Activated CD8-positive, alpha-beta memory T cell treated with anti-CD3 and anti-CD28 coated beads for 4 hours (primary cell): ENCODE measurements around the gene MYLK4.
A peak's percentile ranks its signal among the peaks of the same experiment; 100 is the strongest.

ENCODE experiments used
- DNase-seq, 2 donors: peaks; one replicate each; pipeline ENCODE4 v3.0.0-alpha.2; 2020; ENCODE audit warnings: low read depth in 2 of 2

Gene MYLK4

DNA sequence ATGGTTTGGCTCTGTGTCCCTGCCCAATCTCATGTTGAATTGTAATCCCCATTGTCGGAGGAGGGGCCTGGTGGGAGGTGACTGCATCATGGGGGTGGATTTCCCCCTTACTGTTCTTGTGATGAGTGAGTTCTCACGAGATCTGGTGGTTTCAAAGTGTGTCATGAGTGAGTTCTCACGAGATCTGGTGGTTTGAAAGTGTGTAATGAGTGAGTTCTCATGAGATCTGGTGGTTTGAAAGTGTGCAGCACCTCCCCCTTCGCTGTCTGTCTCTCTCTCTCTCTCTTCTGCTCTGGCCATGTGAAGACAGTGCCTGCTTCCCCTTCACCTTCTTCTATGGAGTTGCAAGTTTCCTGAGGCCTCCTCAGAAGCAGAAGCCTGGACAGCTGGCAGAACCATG, 87.6 kb downstream of the MYLK4 start:
- no peak for DNase-seq

DNA sequence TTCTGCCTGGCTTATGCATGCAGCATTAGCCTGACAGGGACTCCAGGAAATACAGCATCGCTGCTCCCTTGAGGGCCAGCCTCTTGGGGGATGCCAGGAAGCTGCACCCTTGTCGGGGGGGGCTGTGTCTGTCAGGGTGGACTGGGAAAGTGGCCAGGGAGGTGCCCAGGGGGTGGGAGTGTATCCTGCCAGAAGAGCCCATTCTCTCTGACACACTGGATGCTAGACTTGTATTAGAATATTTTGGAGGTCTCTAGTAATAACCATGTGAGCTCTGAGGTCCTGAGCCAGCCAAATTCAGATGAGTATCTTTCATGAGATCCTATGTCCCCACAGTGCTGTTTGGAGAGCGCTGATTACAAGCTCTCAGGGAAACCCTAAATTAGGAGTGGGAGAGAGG, 89.1 kb downstream of the MYLK4 start:
- DNase-seq = no peak

DNA sequence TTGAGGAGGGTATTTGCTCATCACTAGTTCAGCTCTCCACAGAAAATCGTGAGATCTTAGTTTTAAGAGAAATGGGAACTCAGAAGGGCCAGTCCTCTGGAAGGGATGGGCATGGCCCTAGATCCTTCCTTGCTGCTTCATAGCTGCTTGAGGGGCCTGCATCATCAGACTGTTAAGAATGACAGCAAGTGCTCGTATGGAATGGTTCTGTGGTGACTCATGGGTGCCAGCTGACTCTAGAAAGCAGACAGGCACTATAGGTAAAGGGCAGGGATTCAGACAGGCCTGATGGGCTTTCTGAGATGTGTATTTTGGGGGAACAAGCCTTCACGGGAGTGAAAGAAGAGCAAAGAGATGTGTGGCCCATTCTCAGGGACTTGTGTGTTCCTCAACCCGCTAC, 90.8 kb downstream of the MYLK4 start:
- DNase-seq = no peak

DNA sequence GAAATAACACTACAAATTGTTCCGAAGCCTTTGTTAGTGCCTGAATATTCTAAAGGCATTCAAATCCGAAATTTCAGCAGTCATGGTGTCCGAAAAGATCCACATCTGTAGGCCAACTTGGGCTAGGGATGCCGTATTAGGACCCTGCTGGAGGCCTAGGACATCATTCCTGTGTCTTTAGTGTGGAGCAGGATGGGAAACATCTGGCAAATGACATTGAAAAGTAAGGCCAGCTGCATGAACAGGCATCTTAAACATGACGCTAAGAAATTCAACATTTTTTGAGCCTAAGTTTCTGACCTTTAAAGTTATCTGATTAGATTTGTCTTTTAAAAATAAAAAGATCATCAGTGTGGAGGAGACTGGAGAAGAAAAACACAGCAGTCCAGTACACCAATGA, 91.3 kb downstream of the MYLK4 start:
- no peak for DNase-seq

DNA sequence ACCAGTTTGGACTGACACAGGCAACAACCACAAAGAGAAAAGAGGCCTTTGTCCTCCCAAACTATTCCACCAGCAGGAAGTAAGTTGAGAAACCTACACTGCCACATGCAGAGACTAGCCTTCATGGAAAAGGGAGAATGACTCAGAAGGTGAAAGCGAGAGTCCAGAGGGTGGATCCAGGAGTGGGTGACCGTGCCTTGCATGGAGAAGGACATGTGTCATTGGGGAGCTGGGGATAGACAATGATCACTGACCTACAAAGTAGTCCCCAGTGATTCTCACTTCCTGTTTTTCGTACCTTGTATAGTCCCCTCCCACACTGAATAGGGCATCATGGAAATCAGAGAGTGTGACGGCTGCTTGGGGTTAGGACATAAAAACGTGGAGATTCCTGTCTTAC, 91.9 kb downstream of the MYLK4 start:
- no peak for DNase-seq

DNA sequence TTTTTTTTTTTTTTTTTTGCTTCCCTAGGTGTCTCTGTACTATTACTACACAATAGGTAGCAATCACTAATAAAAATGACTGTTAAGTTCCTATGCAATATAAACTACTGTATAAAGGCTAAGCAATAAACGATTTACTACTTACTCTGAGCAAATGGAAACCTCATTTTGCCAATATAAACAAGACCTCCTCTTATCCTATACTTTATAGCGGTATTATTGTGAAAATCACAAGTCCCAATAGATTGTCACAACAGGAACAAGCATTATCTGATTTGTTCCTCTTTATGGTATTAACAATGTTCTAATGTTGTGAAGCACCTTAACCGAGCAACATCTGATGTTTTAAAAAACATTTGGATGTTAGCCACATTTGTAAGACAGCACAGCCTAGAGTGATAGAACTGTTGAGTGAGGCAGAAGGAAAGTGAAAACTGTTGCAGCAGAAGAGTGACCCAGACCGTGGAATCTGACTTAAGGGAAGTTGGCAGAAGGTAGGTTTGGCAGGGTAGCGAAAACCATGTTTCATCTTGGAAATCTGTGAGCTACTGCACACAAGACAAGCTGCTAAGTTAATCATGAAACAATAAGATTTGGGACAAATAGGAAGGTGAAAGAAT, 94.2 kb downstream of the MYLK4 start:
- DNase-seq = no peak

DNA sequence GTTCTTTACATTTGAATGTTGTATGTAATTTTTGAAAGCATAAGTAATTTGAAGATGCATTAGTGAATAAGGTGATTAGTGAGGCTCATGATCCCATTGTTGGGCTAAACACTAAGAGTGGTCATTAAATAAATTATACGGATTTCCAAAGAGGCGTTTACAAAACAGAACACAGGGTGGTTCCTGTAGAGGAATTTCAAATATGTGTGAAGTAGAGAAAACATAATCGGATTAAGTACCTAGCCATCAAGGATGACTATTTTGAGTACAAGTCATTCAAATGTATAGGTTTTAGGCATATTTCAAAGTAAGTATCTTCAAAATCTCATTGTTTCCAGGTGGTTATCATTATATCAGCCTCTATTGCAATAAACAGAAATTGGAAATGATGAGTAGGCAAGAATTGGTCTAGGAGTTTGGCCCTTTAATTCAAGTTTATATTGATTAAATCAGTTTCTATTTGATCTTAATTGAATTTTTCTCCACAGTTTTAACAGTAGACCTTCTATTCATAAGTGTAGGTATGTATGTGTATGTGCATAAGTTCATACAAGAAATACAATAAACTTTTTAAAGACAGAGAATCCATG, 94.8 kb downstream of the MYLK4 start:
- DNase-seq = no peak

DNA sequence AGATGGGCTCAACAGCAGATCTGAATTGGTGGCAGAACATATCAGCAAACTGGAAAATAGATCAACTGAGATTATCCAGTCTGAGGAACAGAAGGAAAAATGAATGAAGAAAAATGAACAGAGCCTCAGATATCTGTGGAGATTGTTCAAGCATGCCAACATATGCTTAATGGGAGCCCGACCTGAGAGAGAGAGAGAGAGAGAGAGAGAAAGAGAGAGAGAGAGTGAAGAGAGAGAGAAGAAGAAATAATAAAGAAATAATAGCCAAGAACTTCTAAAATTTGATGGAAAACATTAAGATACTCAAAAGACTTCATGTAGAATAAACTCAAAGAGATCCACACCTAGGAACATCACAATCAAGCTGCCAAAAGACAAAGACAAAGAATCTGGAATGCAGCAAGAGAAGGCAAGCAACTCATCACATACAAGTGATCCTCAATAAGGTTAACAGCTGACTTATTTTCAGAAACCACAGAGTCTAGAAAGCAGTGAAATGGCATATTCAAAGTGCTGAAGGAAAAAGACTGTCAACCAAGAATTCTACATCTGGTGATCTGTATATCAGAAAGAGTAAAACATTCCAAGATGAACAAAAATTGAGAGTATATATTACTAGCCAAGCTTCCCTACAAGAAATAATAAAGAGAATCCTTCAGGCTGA, 97.2 kb downstream of the MYLK4 start:
- DNase-seq = no peak

DNA sequence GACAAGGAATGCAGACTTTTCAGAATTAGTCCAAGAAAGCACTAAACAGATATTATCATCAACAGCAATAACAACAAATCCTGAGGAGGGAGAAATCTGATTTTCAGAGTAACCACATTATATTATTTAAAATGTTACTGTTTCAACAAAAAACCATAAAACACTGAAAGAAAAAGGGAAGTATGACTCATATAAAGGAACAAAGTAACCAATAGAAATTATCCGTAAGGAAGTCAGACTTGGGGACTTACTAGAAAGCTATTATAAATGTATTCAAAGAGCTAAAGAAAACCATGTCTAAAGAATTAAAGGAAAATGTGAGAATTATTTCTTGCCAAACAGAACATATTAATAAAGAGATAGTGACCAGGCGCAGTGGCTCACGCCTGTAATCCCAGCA, 98.1 kb downstream of the MYLK4 start:
- DNase-seq = no peak

DNA sequence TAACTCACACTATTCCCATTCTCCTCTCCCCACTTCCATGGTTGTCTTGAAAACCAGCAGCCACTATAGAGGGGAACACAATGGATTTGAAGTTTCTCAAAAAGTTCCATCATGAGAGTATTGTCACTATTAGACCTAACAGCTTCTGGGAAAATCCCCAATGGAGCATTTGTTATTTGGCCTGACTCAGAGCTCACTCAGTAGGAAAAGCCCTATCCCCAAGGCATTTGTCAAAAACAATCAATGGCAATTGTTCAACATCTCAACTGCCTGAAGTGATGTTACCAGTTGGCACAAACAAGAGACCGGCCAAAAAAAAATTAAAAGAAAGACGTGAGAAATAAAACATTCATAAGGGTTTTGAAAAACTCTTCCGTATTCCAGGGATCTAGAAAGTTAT, 98.8 kb downstream of the MYLK4 start:
- DNase-seq = no peak

DNA sequence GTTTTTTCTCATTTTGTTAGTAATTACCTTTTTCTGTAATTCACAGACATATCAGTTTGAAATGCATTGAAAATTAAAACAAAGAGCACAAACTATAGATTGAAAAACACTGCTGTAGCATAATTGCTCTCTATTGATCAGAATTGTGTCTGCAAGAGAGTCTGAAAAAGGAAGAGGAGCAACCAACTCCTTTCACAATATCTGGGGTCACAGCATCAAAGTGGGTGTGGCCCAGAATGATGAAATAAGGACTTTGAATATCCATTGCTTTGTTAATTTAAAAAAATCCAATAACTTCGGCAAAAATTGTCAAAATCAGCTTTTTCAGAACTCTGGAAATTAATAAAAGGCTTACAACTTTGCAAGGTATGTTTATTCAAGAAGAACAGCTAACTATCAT, 99.2 kb downstream of the MYLK4 start:
- no peak for DNase-seq

DNA sequence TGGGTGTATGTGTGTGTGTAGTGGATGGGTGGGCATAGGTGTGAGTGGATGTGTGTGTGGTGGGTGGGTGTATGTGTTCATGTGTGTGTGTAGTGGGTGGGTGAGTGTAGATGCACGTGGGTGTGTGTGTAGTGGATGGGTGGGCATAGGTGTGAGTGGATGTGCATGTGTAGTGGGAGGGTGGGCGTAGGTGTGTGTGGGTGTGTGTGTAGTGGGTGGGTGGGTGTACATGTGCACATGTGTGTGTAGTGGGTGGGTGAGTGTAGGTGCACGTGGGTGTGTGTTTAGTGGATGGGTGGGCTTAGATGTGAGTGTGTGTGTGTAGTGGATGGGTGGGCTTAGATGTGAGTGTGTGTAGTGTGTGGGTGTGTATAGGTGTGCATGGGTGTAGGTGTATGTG, 104.4 kb downstream of the MYLK4 start:
- no peak for DNase-seq

DNA sequence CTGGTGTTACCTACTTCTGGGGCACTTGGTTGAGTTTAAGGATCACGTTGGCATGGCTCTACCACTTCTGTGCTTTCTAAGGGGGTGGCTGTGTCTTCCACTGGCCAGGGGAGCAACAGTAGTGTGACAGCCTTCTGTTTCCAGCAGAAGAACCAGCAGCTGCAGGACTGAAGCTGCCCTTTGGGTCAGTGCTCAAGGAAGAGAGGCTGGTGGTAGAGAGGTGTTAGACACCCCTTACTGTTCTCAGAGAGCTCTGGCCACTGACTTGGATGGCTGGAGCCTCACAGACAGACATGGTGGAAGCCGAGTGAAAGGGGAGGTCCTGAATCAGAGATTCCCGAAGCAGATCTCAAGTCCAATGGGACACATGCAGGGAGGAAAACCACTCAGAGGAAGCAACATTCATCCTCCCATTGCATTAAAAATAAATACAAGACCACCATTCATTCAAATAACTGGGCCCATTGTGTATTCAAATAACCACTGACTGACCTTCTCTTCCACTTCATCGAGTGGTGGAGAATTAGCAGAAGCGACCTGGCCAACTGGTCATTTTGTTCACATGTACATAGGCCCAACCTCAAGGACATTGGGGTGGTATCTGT, 106.7 kb downstream of the MYLK4 start:
- DNase-seq = no peak

DNA sequence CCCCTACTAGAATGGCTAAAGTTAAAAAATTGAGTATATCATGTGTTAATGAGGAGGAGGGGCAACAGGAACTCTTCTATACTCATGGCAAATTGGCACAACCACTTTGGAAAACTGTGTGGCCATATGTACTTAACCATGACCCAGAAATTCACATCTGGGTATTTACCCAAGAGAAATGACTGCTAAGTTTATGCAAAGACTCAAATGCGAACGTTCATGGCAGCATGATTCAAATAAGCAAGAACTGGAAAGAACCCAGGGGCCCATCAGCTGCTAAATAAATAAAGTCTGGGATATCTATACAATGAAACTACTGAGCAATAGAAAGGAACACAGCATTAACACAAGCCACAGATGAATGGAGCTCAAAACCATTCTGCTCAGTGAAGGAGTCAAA, 107.6 kb downstream of the MYLK4 start:
- no peak for DNase-seq

DNA sequence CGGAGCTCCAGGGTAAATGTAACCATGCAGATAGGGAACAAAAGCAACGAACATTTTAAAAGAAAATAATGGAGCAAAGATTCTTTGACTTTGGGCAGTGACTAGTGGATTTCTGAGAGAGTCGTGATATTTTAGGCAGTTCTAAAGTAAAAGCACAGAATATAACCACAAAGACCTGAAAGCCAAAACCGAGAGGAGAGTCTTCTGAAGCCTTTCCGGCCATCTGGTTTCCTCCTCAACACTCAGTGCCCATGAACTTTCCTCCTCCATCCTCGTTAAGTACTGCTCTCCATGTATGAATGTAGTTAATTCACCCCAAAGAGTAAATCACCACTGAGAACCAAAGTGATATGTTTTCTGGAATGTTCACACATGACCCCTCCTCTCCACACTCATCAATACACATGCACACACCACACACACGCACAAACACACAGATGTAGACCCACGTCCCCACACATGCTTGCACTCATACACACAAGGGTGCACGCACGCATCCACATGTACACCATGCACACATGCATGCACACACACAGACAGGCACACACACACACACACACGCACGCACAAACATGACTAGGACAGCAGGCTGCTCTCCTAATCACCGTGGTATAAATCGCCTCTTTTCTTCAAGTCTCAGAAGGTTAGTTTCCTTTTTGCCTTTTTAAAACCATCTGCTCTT, 109.5 kb downstream of the MYLK4 start:
- no peak for DNase-seq

DNA sequence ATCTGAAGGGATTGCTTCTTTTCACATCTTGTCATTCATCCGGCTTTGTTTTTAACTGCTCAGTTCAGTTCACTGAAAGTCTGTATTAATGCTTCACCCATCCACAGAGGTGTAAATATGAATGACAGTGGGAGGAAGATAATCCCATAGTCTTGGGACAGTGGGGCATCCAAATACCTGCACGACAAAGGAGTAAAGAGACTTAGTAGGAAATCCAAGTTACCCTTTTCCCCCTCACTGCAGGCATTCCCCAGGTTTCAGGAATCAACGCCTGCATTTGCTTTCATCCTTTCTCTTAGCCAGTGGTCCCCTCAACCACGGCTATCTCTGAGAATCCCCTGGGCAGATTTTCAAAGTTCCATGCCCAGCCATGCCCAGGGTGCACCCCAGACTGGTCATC, 110.2 kb downstream of the MYLK4 start:
- DNase-seq = no peak

DNA sequence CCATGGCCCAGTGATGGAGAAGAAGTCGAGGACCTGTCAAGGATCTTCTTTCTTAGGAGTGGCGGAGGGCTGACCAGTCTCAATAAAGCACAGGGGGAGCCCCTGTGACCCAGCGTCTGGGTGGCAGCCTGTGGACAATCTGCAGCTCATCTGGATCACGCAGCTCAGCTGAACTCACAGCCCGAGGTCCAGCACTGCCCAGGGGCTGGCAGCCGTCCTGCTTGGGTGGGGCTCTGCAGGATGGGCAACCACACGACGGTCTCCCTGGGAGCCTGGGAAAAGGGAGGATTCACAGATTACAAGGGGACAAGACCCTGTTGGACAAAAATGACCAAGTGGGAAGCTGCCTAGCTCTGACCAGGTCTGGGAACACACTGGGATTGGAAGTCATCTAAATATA, 110.8 kb downstream of the MYLK4 start:
- DNase-seq = no peak

DNA sequence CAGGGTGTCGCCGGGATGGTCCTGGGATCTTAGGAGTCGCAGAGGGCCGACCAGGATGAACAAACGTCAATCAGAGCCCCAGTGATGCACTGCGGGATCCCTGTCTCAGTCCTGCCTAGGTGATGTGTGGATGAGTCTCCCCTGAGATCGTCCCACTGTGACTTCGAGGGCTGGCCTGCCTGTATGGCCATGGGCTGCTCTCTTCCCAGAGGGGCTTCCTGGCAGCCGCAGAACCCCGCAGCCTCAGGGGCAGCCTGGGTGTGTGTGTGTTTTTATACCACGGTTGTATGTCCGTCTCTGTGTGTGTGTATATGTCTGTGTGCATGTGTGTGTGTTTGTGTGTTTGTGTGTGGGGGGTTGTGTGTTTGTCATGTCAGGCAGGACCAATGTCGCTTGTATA, 111.6 kb downstream of the MYLK4 start:
- no peak for DNase-seq

DNA sequence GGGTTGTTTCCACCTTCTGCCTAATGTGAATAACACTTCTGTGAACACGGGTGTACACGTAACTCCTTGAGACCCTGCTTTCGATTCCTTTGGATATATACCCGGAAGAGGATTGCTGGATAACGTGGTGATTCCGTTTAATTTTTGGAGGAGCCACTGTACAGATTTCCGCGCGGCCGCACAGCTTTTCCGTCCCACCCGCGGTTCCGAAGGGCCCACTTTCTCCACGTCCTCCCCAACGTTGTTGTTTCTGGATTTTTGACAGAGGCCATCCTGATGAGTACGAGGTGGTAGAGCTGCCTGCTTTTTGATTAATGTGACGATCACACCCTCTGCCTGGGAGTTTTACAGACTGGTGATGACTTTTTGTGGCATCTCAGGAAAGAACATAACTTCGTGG, 114.0 kb downstream of the MYLK4 start:
- no peak for DNase-seq

DNA sequence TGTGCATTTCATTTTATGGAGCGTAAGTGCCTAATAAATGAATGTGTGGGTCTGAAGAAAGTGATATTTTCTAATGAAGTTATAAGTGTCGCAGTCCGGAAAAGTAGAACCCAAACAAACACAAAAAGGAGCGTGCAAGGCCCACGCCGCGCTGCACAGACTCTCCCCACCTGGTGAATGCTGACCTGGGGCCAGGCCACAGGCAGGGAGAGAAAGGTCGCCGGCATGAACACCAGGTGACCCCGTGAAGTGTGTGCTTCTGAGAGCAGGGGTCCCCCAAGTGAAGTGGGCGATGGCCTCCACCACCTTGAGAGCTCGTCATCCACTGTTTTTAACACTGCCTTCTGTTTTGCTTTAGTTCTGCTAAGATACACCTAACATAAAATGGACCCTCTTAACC, 114.8 kb downstream of the MYLK4 start:
- DNase-seq = no peak

DNA sequence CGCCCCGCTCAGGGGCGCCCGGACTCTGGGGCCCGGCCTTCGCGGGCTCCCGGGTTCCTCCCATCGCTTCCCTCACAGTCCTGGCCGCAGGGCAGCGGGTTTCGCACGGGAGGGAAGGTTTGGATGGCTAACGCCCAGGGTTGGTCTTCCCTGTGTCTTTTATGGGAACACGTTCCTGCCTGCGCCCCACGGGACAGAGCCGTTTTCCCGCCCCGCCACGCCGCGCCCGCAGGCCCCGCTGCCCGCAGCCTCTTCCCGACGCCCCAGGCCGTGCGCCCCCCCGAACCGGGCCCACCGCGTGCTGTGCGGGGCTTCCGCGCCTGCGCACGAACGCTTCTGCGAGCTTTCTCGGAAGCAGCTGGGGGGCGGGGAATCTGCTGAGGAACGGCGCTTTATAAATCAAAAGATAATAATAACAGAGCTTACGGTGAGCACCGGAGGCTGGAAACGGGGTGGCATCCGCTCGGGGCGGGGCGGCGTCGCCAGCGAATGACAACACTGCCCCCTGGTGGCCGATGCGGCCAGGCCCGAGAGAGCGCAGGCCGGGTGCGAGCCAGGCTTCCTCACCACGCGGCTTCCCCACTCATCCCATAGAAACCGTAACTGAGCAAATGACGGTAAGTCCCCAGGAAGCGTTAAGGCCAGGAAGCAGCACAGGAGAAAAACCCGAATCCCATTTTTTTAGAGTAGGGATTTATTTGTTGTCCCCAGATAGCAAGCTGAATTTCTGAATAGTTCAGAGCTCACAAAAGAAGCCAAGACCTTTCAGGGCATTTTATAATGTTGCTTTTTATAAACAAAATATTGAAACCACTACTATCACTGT, 116.4 kb downstream of the MYLK4 start:
- peak; percentile 51 to 66 for DNase-seq

DNA sequence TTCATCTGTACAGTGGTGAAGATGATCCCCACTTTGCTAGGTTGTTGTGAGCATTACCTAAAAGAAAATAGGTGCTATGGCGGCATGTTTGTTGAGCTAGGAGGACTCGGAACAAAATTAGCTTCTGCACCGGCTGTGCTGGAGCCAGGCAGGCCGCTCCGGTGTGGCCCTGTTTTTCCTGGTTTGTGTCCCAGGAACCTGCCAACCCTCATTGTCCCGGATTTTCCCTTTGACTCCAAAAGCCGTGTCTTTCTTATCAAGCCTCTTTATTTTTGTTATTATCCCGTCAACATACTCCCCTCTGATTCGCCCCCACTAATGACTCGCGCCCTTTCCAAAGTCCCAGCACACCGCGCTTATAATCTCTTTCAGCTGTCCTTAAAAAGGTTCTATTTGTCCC, 117.0 kb downstream of the MYLK4 start:
- no peak for DNase-seq
